DMS53 (cell line): ENCODE results near the gene DGKG.
A peak's percentile ranks its signal among the peaks of the same experiment; 100 is the strongest.

Experiments
- DNase-seq: peaks from one replicate; lab custom pipeline; 2025; lab: John Stamatoyannopoulos, UW

The DGKG gene

DNA sequence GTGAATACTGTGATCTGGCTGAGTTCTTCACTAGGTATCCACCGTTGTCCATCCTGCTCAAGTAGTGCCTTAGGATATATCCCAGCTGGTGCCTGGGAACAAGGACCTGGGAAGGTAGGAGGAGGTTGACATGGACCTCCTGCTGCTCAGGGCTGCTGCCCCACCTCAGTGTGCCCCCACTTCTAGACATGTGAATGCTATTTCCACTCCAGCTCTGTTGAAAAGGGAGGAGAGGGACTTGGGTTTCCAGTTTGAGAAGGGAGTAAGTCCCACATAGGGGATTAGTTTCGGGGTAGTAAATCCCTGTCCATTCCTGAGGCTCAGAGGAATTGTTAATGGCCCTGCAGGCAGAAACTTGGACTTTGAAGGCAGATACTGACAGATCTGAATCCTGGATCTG is 220.2 kb downstream of the DGKG start:
- DNase-seq: no peak

DNA sequence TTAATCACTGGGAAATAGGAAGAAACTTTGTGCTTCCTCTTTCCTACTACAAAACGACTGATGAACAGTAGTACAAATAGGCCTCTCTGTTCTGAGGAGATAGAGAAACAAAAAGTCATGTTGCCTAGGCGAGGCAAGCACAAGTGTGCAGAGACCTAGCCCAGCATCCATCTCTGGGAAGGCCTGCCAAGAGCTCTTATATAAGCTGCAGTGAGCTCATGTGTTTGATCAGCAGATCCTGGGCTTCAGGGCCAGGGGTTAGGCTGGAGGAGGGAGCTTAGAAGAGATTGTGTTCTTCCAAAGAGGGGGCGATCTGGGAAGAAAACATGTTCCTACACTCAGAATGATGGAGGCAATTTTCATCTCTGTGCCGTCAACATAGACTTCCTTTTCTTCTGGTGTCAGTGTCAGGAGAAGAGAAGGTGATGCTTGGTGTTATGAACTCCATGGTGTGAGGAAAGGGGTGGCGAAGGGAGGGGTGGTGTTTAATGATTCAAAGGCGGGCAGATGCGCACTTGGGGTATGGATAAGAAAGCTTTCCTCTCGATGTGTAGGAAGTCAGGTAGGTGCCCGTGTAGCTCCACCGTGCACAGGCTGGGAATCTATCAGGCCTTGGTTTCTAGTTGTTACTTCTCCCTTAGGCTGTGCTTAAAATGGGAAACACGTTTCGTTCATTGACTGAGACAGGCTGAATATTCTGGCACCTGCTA is 223.6 kb downstream of the DGKG start:
- DNase-seq: peak; percentile 23

DNA sequence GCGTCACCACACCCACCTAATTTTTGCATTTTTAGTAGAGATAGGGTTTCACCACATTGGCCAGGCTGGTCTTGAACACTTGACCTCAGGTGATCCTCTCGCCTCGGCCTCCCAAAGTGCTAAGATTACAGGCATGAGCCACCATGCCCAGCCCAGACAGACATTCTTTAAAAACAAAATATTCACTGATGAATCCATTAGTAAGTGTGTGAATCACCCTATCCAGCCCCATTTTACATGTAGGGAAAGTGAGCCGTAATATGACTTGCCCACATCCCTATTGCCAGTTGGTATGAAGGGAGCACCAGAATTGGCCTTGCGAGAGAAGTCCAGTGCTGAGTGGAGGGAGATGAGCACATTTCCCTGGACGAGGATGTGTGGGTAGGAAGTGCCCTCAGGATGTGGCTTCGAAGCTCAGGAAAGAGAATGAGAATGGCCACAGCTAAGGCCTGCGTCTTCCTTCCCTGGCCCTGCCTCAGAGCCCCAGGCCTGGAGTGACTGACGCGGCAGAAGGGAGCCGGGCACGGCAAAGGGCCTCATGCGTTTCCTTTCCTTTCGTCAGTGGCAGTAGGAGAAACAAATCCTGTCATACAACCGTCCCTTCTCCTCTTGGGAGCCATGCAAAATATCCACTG is 224.9 kb downstream of the DGKG start:
- no peak for DNase-seq

DNA sequence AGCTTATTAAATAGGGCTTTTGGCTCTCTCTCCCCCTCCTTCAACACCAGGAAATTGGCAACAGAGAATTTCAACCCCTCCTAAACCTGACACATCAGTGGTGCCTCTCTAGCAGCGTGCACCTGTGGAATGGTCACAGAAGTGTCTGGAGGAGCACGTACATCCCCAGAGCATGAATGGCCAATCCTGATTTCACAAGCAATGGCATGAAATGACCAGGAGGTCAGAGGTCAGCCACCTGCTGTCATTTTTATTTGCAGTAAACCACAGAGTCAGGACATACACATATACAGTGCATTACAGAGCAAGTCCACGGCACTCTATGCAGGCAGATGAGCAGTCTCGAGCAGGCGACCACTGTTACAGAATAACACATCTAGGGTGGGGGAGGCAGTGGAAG is 228.1 kb downstream of the DGKG start:
- no peak for DNase-seq

DNA sequence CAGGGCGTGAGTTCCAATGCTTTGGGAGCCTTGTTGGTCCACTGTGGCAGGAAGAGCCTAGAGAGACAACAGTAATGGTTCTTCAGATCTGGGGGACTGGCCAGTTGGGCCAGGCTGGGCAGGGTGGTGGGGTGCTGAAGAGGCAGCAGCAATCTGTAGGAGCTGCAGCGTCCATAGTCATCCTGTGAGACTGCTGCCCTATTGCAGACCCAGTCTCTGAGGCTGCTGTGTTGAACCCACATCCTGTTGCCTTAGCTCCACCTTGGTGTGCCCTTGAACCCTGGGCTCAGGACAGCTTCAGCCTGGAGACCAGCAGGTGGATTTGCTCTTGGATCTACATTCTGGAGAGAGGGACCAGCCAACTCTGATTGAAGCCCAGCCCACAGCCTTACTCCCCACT is 229.5 kb downstream of the DGKG start:
- no peak for DNase-seq

DNA sequence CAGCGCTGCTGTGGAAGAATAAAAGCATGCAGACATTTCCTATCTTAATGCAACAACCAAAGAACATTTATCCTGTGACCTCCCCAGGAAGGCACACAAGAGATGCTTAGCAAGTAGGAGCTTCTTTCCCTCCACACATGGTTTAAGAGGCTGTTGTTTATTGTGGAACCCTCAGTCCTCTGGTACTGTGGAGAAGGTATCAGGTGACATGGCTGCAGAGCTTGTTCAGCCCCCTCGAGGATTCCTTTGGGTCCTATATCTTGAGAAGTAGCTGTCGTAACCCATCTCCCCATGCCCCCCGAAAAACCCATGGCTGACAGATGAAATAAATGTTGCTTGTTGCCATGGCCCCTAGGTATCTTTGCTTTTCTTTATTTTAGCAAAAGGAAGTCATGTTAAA is 232.8 kb downstream of the DGKG start:
- no peak for DNase-seq

DNA sequence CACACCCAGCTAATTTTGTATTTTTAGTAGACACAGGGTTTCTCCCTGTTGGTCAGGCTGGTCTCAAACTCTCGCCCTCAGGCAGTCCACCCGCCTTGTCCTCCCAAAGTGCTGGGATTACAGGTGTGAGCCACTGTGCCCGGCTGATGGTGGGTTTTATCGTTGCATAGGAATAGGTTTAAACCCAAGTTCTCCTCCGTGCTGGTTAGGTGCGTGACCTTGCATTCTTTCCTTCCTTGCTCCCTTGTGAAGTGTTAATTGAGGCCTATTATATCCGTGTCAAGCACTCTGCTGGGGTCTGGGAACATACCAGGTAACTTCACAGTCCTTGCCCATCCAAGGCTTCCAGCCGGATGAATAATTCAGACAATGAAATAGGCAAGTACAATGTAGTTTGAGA is 233.9 kb downstream of the DGKG start:
- no peak for DNase-seq

DNA sequence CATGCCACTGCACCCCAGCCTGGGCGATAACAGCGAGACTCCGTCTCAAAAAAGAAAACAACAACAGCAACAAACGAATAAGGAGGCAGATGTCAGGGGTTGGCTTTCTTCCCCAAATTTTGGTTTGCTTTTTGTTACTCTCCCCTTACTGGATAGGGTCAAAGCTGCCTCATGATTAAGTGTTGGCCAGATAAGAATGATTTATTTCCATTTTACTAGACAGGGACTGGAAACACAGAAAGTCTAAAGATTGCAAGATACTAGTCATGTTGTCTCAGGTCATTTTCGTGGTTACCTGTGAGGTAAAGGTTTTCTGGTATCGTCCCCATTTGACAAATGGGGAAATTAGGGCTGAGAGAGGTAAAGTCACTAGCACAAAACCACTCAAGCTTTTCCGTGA is 234.6 kb downstream of the DGKG start:
- DNase-seq: no peak

DNA sequence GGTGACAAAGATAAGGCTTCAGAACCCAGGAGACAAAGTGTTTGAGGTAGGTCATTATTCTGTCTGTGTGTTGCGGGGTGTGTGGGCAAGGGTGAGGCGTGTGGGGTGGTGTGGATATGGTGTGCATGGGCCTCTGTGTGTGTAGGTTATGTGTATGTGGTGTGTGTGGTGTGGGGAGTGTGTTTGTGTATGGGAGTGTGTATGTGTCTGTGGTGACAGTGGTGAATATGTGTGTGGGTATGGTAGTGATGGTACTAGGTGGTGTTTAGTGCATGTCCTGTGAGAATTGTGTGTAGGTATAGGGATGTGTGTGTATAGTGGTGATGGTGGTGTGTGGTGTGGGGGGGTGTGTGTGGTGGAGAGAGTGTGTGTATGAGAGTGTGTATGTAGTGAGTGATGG is 236.9 kb downstream of the DGKG start:
- DNase-seq: no peak

DNA sequence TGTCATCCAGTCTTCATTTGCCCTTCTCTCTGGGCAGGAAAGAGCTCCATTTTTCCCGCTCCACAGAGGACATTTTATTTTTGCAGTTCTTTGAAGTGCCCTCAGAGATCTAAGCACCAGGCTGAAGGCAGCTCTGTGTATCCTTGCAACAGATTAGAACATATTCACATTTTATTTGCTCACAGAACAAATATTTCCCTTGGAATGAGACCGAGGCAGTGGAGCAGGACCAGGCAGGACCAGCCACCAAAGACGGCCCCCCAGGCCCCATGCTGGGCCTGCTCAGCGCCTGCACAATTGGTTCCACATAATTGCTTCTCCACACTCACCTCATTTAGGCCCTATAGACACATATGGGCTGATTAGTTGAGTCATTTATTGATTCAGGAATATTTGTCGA is 237.4 kb downstream of the DGKG start:
- DNase-seq: peak; percentile 28

DNA sequence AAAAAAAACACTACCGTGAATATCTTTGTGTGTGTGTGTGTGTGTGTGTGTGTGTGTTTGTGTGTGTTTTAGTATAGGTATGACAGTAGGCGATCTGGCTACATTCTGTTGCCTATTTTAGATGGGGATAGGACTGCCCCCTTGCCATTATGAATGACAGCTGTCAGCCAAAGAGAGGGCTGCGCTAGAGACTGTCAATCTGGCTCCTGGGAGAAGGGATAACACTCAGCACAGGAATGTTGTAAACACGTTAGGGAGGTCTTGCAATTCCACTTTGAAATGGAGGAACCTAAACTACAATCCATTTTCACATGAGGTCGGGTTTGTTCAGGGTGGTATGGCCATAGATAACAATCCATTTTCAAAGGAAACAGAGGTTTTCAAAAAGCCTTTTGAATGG is 239.0 kb downstream of the DGKG start:
- DNase-seq: no peak

DNA sequence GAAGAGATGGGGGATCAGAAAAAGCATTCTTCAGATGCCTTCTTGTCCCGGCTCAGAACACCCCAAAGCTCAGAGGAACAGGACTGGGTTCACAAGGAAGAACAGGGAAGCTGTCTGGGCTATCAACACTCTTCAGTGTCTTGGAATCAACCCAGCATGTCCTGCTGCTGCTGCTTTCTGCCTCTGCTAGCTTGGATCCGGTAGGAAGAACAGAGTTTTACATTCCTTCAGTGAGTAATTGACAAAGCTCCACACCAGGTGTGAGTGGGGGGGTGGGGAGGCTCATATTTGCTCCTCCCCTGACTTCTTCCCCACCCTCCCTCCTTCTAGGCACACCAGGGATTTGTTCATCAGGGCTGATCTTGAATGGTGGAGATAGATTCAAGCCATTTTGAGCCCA is 240.1 kb downstream of the DGKG start:
- no peak for DNase-seq

DNA sequence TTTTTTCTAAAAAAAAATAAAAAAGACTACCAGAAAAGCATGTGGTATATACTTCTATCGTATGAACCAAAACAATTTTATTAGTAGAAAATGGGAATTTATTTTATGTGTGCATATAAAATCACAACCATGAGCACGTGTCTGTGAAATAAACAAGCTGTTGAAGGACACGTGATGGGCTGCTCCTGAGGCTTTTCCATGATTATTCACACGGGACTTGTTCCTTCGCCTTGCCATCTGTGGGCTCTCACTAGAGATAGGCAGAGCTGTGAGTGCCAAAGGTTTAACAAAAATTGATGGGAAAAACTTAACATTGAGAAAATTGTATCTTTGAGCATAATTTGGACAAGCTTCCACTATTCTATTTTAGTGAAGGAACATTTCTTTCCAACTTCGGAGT is 240.8 kb downstream of the DGKG start:
- DNase-seq: no peak

DNA sequence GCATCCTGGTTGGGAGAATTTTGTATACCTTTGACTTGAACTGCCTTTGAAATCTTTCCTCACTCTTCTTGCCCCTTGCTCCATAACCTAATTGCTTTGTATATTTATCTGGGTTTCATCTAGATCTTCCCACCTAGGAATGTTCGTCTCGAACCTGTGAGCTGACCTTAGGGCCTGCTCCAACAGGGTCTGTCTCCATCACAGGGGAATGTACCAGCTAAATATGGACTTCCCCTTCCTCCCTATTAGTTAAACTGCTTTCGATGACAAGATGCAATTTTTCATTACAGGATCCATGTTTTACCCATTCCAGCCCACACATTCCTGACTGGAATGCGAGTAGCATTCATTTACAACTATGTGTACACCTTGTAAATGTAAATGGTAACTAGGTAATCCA is 242.5 kb downstream of the DGKG start:
- no peak for DNase-seq

DNA sequence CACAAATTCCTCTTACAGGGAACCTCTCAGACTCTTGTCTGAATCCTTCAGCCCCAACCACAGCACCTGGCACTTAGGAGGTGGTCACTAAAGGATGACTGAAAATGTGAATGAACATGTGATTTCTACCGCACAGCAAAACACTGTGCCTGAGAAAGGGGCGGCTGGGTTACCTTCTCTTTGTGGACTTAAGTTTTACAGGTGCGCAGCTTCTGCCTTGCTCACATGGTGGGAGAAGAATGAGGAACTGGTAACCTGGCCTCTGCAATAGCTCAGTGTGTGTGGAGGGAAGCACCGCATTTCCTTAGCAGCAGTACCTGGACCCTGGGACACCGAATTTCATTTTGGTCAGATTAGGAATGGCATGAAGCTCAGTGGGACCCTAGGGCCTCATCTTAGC is 243.3 kb downstream of the DGKG start:
- DNase-seq: no peak

DNA sequence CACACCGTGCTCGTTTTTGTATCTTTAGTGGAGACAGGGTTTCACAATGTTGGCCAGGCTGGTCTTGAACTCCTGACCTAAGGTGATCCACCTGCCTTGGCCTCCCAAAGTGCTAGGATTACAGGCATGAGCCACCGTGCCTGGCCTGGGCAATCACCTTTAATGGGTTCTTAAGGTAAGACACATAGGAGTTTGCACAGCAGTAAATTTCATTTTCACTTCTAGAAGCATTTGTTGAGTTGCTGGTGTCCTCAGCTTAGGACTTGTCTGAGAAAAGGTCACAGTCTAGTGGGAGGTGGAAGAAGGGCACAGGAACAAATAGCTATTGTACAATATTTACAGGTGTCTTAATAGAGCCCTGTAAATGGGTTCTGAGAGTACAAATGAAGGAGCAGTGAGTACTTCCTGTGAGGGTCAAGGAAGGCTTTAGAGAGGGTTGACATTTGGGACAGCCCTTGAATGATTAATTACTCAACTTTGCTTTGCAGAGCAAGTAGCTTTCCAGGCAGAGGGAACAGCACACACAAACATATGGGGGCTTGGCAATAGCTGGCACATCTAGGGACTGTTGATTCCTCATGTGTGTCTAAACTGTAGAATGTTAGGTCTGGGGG is 244.4 kb downstream of the DGKG start:
- DNase-seq: no peak

DNA sequence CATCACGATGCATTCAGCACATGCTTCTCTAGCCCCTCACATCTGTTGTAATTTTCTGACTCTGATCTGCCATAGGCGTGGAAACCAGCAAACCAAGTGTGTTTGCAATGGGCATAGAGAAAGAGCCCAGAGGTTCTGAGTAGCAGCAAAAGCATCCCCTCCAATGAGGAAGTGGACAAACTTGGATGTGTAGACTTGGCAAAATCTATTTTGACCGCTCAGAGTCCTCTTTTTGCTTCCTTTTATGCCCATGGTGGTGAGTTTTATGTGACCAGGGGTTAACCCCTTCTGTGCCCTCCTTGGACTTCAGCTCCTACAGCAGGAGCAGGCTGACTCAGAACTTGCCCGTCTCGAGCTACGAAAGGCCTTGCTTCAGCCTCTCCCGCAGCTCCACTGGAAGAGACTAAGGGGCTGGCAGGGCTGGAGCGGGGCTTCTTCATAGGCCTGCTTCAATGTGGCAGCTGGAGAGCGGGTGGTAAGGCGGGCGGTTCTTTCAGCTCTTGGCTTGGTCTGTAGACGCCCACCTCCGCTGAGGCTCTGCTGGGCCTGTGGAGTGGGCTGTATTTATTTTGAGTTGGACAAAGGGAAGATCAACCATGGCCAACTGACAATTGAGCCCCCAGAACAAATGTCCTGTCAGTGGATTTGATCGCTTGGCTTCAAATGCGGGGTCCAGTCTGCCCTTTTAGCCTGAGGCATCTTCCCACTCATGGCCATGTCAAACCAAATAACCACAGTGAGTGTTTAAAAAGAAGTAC is 246.6 kb downstream of the DGKG start:
- no peak for DNase-seq

DNA sequence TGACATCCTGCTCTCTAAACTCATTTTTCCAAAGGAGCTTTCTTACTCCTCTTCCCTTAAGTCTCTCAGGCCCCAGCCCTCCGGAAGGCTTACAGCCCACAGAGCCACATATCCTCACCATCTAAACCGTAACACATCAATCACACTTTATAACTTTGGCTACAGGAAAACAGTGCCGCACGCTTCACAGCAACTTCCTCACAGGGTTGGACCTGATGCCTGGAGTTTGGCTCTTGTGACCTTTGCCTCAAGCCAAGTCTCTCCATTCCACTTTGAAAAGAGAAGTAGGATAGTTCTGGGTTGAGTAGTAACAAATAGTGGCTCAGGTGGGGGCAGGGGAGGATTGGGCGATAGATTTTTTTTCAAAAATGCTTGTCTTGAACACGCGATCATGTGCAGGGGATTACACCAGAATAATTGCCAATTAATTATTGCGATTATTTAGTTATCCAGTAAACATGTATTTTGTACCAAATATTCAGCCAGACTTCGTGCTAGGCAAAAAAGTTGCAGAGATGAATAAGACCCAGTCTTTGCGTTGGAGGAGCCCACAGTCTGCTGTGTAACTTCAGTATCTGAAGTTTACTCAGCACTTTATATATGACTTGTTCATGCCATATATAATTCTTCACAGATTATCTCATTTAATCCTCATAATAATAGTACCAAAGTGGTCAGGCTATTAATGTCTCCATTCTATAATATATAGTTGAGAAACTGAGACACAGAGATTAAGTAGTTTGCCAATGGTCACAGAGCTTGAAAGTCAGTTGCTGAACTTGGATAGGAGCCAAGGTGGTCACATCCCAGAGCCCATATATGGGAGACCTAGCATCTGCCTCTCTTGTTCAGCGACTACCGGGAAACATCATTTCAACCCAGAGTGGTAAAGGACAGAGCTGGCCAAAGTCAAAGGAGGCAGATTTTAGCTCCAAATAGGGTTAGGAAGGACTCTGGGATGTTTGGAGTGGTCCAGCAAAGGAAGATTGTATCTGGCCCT is 250.8 kb downstream of the DGKG start:
- no peak for DNase-seq

DNA sequence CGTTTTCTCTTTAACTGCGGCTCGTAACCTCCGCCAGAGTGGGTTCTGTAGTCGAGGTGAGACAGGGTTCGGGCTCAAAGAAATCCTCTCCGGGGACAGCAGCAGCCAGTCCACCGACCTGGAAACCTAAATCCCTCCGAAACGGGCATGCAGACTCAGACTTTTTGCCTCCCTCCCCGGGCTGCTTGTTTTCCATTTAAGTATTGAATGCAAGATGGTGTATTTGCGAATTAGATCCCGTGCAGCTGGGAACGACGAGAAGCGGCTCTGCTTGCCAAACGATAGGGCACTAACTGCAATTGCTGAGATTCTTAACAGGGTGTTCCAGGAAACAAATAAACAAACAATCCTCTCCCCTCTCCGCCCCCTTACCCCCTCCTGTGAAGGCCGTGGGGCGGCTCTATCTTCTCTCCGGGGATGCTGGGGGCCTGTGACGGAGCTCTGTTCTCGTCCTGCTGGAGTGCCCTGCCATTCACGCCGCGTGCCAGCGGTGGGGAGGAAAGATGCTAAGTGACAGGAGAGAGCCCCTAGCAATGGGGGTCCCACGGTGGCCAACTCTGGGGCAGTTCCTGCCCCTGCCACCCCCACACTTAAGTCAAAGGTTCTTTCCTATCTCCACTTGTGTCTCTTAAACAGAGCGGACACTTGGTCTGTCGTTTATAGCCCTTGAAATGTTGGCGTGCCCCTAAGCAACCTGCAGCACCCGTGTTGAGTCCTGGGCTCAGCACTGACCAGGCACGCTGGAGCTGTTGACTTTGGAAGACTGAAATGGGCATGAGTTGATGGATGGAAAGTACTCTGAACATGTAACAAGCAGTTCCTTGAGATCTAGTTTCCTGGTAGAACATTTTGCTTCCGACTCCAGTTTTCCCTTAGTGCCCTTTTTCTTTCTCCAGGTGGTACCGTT is 251.9 kb downstream of the DGKG start:
- peak; percentile 71 for DNase-seq
